Liver (tissue), 3 donors: ENCODE results near the gene NUDT4.
"Not testable (repeated sequence)": the region's sequence is repeated elsewhere in the genome, so short reads cannot be mapped to it uniquely, and the experiment has no call there.

ENCODE experiments used
- ATF3 ChIP-seq: IDR thresholded peaks from 2 replicates; pipeline ENCODE4 v1.6.1; 2016; ENCODE audit warnings: antibody characterized with exemption
- CTCF ChIP-seq: fragments of 150-350 bp; IDR thresholded peaks from 2 replicates; pipeline ENCODE4 v1.5.1; 2017; ENCODE audit warnings: improper control_type of control experiment, low read depth, low read length; ENCODE audit not compliant: missing input control
- EGR1 ChIP-seq, 2 donors: IDR thresholded peaks; 2 replicates each; pipeline ENCODE4 v1.6.1; 2016 to 2018; ENCODE audit warnings: antibody characterized with exemption in 2 of 2, low read depth in 2 of 2
- FOXA1 ChIP-seq: IDR thresholded peaks from 2 replicates; pipeline ENCODE4 v1.6.1; 2016; ENCODE audit warnings: antibody characterized with exemption
- JUND ChIP-seq, 2 donors: IDR thresholded peaks; 2 replicates each; pipeline ENCODE4 v1.6.1; 2016; ENCODE audit warnings: antibody characterized with exemption in 2 of 2
- RAD21 ChIP-seq, 2 donors: IDR thresholded peaks; 2 replicates each; pipeline ENCODE4 v1.6.1; 2016; ENCODE audit warnings: antibody characterized with exemption in 2 of 2, mild to moderate bottlenecking in 2 of 2
- REST ChIP-seq: IDR thresholded peaks from 2 replicates; pipeline ENCODE4 v1.6.1; 2016; ENCODE audit warnings: antibody characterized with exemption, mild to moderate bottlenecking
- SP1 ChIP-seq: IDR thresholded peaks from 2 replicates; pipeline ENCODE4 v1.6.1; 2018; ENCODE audit warnings: antibody characterized with exemption, mild to moderate bottlenecking
- TAF1 ChIP-seq: conservative IDR thresholded peaks from 2 replicates; pipeline ENCODE4 v1.6.1; 2016; ENCODE audit warnings: antibody characterized with exemption, mild to moderate bottlenecking
- YY1 ChIP-seq: IDR thresholded peaks from 2 replicates; pipeline ENCODE4 v1.6.1; 2016; ENCODE audit warnings: antibody characterized with exemption, mild to moderate bottlenecking
- ZBTB33 ChIP-seq: IDR thresholded peaks from 2 replicates; pipeline ENCODE4 v1.6.1; 2016; ENCODE audit warnings: antibody characterized with exemption
- donor health status: healthy.
- donor health status: healthy.

GRCh38 chr12:93381976-93382437 is 4.3 kb downstream of the NUDT4 start:
- TF ChIP-seq CTCF; EGR1 (IDR thresholded peaks at IDR 0.05; ENCODE audit: low read depth in 2 of 2); REST; SP1; FOXA1; ATF3; RAD21 (IDR thresholded peaks at IDR 0.05); JUND (IDR thresholded peaks at IDR 0.05); YY1; TAF1; ZBTB33: not testable (repeated sequence)
